RCC 7860 (cell line): Measurements from ENCODE around the gene HARBI1.

ENCODE experiments used
- DNase-seq: peaks from one replicate; pipeline ENCODE4 v3.0.0-alpha.2; 2015; ENCODE audit warnings: low spot score
- FAIRE-seq: peaks from 2 replicates; lab custom pipeline; 2012; peaks lifted over from hg19 to GRCh38; lab: Jason Lieb, UNC

The HARBI1 gene

GRCh38 chr11:46635557-46636139 lies 18.6 kb upstream of the HARBI1 start:
- FAIRE-seq (no peak), DNase-seq (no peak)

GRCh38 chr11:46633291-46634217 lies 16.5 kb upstream of the HARBI1 start:
- FAIRE-seq (no peak), DNase-seq (no peak)

GRCh38 chr11:46632502-46632901 lies 15.5 kb upstream of the HARBI1 start:
- DNase-seq (no peak), FAIRE-seq (no peak)

- FAIRE-seq (no peak), DNase-seq (no peak)
Observed at GRCh38 chr11:46631676-46632075, 14.6 kb upstream of the HARBI1 start.

GRCh38 chr11:46630237-46630636 lies 13.2 kb upstream of the HARBI1 start:
- DNase-seq = no peak
- no peak for FAIRE-seq

- FAIRE-seq (no peak), DNase-seq (no peak)
Observed at GRCh38 chr11:46628961-46629360, 11.9 kb upstream of the HARBI1 start.

GRCh38 chr11:46625406-46625805 lies 8.4 kb upstream of the HARBI1 start:
- FAIRE-seq (no peak), DNase-seq (no peak)

GRCh38 chr11:46618837-46619236 lies 1.8 kb upstream of the HARBI1 start:
- DNase-seq = no peak
- FAIRE-seq = no peak

GRCh38 chr11:46617972-46618314 lies 916 bp upstream of the HARBI1 start:
- no peak for FAIRE-seq
- no peak for DNase-seq

GRCh38 chr11:46616551-46617133 lies 385 bp downstream of the HARBI1 start:
- FAIRE-seq (no peak), DNase-seq (no peak)

- FAIRE-seq (no peak), DNase-seq (peak; percentile 40)
Observed at GRCh38 chr11:46615756-46616155, 1.3 kb downstream of the HARBI1 start.

GRCh38 chr11:46612326-46612725 lies 4.7 kb downstream of the HARBI1 start:
- DNase-seq (no peak), FAIRE-seq (no peak)

- DNase-seq = no peak
- FAIRE-seq = no peak
Observed at GRCh38 chr11:46611526-46612304, 5.3 kb downstream of the HARBI1 start.

GRCh38 chr11:46609386-46609785 lies 7.6 kb downstream of the HARBI1 start:
- no peak for DNase-seq
- FAIRE-seq = no peak

- FAIRE-seq = no peak
- no peak for DNase-seq
Observed at GRCh38 chr11:46607516-46607915, 9.5 kb downstream of the HARBI1 start.

- DNase-seq (no peak), FAIRE-seq (no peak)
Observed at GRCh38 chr11:46604796-46605195, 12.2 kb downstream of the HARBI1 start.

GRCh38 chr11:46603704-46604308 lies 13.2 kb downstream of the HARBI1 start:
- DNase-seq = no peak
- no peak for FAIRE-seq

GRCh38 chr11:46601129-46601528 lies 15.9 kb downstream of the HARBI1 start:
- DNase-seq (no peak), FAIRE-seq (no peak)

- DNase-seq = no peak
- FAIRE-seq = no peak
Observed at GRCh38 chr11:46600194-46600960, 16.6 kb downstream of the HARBI1 start.
